ACC112 (cell line): ENCODE results near the gene GNAS.

Source experiments
- H2AFZ ChIP-seq: fragments of 200-600 bp; sonication (generic); one replicate; pipeline ENCODE4 v1.6.0; 2017; ENCODE audit warnings: antibody characterized with exemption, low read length; ENCODE audit not compliant: unreplicated experiment
- H3K27ac ChIP-seq: fragments of 200-600 bp; sonication (generic); 2 replicates; pipeline ENCODE4 v1.5.1; 2014; ENCODE audit warnings: low read depth, mild to moderate bottlenecking, antibody characterized with exemption, low read length, moderate library complexity
- H3K27me3 ChIP-seq: fragments of 200-600 bp; sonication (generic); 2 replicates; pipeline ENCODE4 v1.6.1; 2014; ENCODE audit warnings: mild to moderate bottlenecking, antibody characterized with exemption, low read length, moderate library complexity, mixed read lengths; ENCODE audit not compliant: insufficient read depth
- H3K36me3 ChIP-seq: fragments of 200-600 bp; sonication (generic); 2 replicates; pipeline ENCODE4 v1.6.1; 2016; ENCODE audit warnings: mild to moderate bottlenecking, antibody characterized with exemption, low read length, moderate library complexity, mixed read lengths; ENCODE audit not compliant: insufficient read depth
- H3K4me1 ChIP-seq: fragments of 200-600 bp; sonication (generic); one replicate; pipeline ENCODE4 v1.6.1; 2016; ENCODE audit warnings: low read length, mixed read lengths; ENCODE audit not compliant: insufficient read depth, unreplicated experiment, control insufficient read depth
- H3K4me3 ChIP-seq: fragments of 200-600 bp; sonication (generic); 2 replicates; pipeline ENCODE4 v1.5.1; 2014; ENCODE audit warnings: mild to moderate bottlenecking, low read depth, low read length
- H3K79me2 ChIP-seq: fragments of 200-600 bp; sonication (generic); one replicate; pipeline ENCODE4 v1.6.0; 2016; ENCODE audit warnings: low read length; ENCODE audit not compliant: control insufficient read depth, unreplicated experiment, insufficient read depth

GNAS gene

DNA sequence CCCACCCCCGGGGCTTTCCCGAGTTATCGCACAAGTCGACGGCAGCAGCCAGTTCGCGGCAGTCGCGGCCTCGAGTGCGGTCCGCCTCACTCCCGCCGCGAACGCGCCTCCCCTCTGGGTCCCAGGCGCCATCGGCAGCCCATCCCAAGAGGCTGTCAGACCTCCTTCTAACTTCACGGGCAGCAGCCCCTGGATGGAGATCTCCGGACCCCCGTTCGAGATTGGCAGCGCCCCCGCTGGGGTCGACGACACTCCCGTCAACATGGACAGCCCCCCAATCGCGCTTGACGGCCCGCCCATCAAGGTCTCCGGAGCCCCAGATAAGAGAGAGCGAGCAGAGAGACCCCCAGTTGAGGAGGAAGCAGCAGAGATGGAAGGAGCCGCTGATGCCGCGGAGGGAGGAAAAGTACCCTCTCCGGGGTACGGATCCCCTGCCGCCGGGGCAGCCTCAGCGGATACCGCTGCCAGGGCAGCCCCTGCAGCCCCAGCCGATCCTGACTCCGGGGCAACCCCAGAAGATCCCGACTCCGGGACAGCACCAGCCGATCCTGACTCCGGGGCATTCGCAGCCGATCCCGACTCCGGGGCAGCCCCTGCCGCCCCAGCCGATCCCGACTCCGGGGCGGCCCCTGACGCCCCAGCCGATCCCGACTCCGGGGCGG is 1.6 kb downstream of the GNAS start:
- Histone ChIP-seq H3K4me1 (peaks cover 3% of the 10 kb centered on the region), H3K36me3 (no peaks in the 10 kb centered on the region), H3K4me3 (peak overlapping the region; percentile 58; the same call in 1 of the 2 replicates), H3K27me3 (peaks cover 71% of the 10 kb centered on the region), H2AFZ (no peak overlapping the region), H3K27ac (no peak overlapping the region), H3K79me2 (no peaks in the 10 kb centered on the region)

DNA sequence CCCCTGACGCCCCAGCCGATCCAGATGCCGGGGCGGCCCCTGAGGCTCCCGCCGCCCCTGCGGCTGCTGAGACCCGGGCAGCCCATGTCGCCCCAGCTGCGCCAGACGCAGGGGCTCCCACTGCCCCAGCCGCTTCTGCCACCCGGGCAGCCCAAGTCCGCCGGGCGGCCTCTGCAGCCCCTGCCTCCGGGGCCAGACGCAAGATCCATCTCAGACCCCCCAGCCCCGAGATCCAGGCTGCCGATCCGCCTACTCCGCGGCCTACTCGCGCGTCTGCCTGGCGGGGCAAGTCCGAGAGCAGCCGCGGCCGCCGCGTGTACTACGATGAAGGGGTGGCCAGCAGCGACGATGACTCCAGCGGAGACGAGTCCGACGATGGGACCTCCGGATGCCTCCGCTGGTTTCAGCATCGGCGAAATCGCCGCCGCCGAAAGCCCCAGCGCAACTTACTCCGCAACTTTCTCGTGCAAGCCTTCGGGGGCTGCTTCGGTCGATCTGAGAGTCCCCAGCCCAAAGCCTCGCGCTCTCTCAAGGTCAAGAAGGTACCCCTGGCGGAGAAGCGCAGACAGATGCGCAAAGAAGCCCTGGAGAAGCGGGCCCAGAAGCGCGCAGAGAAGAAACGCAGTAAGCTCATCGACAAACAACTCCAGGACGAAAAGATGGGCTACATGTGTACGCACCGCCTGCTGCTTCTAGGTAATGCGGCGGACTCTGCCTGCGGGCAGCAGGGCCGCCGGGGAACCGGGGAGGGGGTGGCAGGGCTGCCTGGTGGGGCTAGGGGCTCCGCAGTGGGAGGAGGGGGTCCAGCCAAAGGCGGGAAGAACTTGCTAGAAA is 2.3 kb downstream of the GNAS start:
- H2AFZ ChIP-seq = peak overlapping the region; percentile 18
- H3K36me3 ChIP-seq = no peaks in the 10 kb centered on the region
- H3K27ac ChIP-seq = no peak overlapping the region
- H3K4me3 ChIP-seq = peak overlapping the region; percentile 58
- peaks cover 64% of the 10 kb centered on the region for H3K27me3 ChIP-seq
- H3K4me1 ChIP-seq = peaks cover 3% of the 10 kb centered on the region
- no peaks in the 10 kb centered on the region for H3K79me2 ChIP-seq

DNA sequence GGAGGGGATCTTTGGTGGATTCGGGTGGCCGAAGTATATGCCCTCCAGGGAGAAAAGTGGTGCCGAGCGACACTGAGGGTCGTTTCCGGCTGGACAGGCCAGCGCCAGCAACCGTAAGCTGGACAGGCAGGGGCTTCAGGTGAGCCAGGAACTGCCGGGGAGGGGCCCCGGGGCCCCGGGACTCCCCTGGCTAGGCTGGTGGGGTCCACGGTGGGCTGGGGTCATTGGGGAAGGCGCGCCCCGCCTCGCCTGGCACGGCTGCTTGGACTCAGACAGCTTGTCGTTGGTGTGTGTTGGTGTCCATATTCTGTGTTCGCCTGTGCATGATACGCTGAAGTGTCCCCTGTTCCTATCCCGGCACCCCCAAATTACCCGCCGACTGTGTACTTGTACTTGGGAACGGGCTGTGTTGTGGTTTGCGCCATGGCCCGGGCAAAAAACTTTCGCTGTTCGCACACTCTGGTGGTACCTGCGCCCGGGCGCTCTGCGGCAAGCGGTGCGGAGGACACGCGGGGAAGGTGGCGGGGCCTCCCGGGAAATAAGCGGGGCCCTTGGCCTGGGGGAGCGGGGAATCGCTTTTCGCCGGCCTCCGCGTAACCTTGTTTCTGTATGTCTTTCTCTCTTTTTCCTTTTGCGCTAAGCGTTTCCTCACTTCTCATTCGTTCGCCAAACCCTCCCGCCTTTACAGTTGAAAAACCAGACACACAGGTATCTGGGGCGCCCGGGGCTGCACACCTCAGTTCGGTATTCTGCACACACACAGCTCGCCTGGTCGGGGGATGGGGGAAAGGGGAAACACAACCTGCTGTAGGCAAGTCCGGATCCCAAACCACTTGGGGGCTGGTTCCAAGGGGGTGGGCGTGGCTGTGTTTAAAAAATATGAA is 3.2 kb downstream of the GNAS start:
- Histone ChIP-seq H3K79me2 (no peaks in the 10 kb centered on the region), H2AFZ (no peak overlapping the region), H3K27ac (no peak overlapping the region), H3K4me3 (peak overlapping the region; percentile 58; the same call in 1 of the 2 replicates), H3K4me1 (peaks cover 3% of the 10 kb centered on the region), H3K27me3 (peaks cover 64% of the 10 kb centered on the region), H3K36me3 (no peaks in the 10 kb centered on the region)

DNA sequence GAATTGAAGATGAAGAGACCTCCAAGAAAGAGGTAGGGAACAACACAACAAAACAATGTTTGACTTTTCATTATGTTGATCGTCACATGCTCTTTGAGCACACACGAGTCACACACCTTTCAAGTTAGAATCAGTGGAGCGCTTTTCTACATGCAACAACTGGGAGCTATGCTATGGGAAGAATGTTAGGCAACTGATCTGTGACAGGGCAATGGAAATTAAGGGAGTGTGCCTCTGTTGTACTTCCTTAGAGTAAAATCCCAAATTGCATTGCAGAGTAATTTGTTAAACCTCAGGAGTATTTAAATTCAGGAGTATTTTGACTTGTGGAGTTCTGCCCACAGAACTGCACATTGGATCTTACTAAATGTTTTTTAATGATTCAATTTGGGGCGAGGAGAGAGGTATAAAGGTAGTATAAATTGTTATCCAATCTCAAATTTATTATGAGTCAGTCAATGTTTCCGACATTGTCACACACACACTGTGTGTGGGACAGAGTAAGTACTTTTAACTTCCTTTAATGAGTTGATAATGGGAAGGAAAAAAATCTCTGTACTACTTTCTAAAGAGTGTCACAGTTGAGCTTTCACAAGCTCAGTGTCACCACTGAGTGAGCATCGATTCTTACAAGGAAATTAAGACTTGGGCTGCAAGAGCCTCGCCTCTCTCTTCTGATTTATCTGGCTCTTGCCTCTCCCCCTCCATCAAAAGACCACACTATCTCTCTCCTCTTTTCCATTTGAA is 10.7 kb downstream of the GNAS start:
- H3K79me2 ChIP-seq = no peaks in the 10 kb centered on the region
- no peak overlapping the region for H3K4me3 ChIP-seq
- H3K36me3 ChIP-seq = no peaks in the 10 kb centered on the region
- H2AFZ ChIP-seq = no peak overlapping the region
- no peak overlapping the region for H3K27ac ChIP-seq
- H3K27me3 ChIP-seq = peaks cover 23% of the 10 kb centered on the region
- no peaks in the 10 kb centered on the region for H3K4me1 ChIP-seq

DNA sequence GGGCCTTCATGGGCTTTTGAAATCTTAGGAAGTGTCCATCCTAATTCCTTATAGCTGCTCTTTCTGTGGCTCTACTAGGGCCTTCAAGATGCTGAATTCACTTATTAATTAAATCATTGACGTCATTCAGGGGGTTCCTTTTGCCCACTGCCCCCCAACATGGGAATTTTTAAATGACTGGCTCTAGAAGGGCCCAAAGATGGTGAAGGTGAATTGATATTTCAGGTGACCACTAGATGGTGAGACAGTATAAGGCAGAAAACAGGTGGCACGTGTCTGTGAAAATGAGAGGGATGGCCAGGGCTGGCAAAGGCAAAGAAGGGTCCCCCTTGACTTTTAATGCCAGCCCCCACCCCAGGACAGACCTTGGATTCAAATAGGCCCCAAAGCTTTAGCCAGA is 11.8 kb downstream of the GNAS start:
- H2AFZ ChIP-seq = no peak overlapping the region
- H3K27me3 ChIP-seq = peaks cover 15% of the 10 kb centered on the region
- H3K4me3 ChIP-seq = no peak overlapping the region
- H3K79me2 ChIP-seq = no peaks in the 10 kb centered on the region
- no peaks in the 10 kb centered on the region for H3K4me1 ChIP-seq
- no peak overlapping the region for H3K27ac ChIP-seq
- H3K36me3 ChIP-seq = no peaks in the 10 kb centered on the region

DNA sequence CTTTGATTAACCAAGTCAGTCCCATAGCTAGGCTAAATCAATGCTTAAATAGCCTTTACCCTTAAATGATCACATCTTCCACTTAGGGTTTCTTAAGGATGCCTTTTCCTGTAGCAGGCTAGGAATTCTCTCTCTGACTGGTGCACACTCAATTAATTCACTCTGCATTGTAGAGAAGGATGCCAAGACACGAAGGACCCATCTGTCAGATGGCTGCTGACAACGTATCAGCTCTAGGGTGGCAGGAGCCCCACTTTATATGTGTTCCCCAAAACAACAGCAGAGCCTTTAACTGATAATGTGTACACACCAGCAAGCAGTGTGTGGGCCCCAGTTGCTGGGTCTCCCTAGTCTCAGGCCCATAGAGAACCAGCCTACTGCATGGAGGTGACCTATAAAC is 13.3 kb downstream of the GNAS start:
- no peaks in the 10 kb centered on the region for H3K79me2 ChIP-seq
- H3K36me3 ChIP-seq = no peaks in the 10 kb centered on the region
- H3K4me3 ChIP-seq = no peak overlapping the region
- peaks cover 15% of the 10 kb centered on the region for H3K27me3 ChIP-seq
- no peak overlapping the region for H2AFZ ChIP-seq
- no peaks in the 10 kb centered on the region for H3K4me1 ChIP-seq
- no peak overlapping the region for H3K27ac ChIP-seq

DNA sequence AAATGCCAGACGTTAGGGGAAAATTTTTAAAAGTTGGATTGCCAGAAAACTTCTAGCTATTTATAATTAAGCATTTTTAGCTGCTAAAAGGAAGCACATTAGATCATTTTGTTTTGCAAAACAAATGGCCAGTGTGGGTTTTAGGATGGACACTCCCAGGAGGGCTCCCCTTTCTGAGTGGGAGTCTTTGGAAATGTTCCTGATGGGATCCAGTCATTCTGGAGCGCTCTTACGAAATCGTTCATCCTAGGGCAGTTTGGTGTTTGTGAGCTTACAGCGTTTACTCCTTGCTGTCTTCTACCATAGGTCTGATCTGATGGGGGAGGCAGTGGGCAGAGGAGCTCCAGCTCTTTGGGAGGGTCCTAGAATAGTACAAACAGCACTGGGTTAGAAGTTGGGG is 14.7 kb downstream of the GNAS start:
- Histone ChIP-seq H3K36me3 (no peaks in the 10 kb centered on the region), H2AFZ (no peak overlapping the region), H3K4me3 (no peak overlapping the region), H3K27me3 (peaks cover 8% of the 10 kb centered on the region), H3K4me1 (no peaks in the 10 kb centered on the region), H3K79me2 (no peaks in the 10 kb centered on the region), H3K27ac (no peak overlapping the region)

DNA sequence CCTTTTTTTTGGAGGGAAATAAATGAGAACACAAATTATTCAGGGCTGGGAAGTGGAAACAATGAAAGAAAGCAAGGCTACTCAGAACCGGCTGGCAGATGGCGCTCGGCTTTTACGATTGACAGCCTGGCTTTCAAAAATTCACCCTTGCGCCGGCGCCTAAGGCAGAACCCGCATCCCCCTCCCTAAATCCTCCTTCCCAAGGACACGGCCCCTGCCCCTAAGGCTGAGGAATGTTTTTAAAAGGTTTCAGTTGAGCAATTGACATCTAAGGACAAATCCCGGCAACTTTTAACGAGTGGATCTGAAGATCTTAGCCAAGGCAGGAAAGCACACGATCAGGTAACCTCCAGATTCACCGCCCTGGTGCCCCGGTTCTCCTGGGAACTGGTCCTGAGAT is 16.3 kb downstream of the GNAS start:
- H2AFZ ChIP-seq = no peak overlapping the region
- H3K4me3 ChIP-seq = no peak overlapping the region
- no peaks in the 10 kb centered on the region for H3K27me3 ChIP-seq
- no peaks in the 10 kb centered on the region for H3K4me1 ChIP-seq
- H3K27ac ChIP-seq = no peak overlapping the region
- no peaks in the 10 kb centered on the region for H3K36me3 ChIP-seq
- H3K79me2 ChIP-seq = no peaks in the 10 kb centered on the region

DNA sequence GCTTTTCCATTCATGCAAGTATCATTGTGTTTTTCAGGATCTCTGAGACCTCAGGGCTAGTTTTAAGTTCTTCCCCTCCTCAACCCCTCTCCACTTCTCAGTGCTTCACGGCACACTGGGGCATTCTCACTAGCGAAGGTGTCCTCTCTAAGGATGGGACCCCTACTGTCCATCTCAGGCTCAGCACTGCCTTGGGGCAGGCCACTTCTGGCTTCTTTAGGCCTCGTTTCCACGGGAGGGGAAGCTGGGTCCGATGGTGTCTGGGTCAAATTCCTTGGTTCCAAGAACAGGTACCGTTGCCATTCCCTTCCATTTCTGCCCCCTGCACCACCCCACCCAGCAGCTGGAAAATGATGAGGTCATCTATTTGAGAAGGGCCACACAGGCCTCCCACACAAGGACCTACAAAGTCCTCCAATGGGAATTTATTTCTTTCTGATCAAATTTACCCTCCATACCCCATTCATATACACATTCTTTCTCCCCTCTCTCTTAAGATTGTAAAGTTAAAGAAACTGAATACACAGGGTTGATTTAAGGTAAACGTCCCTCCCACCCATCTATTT is 17.2 kb downstream of the GNAS start:
- Histone ChIP-seq H3K36me3 (no peaks in the 10 kb centered on the region), H3K27ac (no peak overlapping the region), H3K4me3 (no peak overlapping the region), H3K27me3 (no peaks in the 10 kb centered on the region), H2AFZ (no peak overlapping the region), H3K79me2 (no peaks in the 10 kb centered on the region), H3K4me1 (no peaks in the 10 kb centered on the region)
